Fibroblast of the aortic adventitia (primary cell): ENCODE measurements around the gene BANF2. TPM values are rescaled to one million over a fixed set of nuclear protein-coding genes. Genes with fewer than 3 reads are reported as not detected.

ENCODE experiments used
- DNase-seq: peaks from one replicate; pipeline ENCODE4 v3.0.0-alpha.2; 2010; ENCODE audit warnings: low read depth
- H3K4me3 ChIP-seq: 2 replicates; pipeline ENCODE4 v1.5.1; 2011; ENCODE audit warnings: low read depth, mild to moderate bottlenecking, control low read depth, low read length, moderate library complexity
- total RNA-seq: library from RNA; depleted of rRNA; stranded (reverse); fragments of >200 nt; gene quantifications from 2 replicates; pipeline ENCODE4 v1.2.3, GENCODE V29; 2012; ENCODE audit warnings: low replicate concordance
- TF ChIP-seq, protein P1 (sequence below): IDR thresholded peaks from 2 replicates; pipeline ENCODE4 v1.5.1; 2011; ENCODE audit warnings: mild to moderate bottlenecking, low read length, control low read depth, inconsistent platforms; ENCODE audit not compliant: insufficient read depth

Gene BANF2
- total RNA-seq, 1 donor, result not detected

DNA sequence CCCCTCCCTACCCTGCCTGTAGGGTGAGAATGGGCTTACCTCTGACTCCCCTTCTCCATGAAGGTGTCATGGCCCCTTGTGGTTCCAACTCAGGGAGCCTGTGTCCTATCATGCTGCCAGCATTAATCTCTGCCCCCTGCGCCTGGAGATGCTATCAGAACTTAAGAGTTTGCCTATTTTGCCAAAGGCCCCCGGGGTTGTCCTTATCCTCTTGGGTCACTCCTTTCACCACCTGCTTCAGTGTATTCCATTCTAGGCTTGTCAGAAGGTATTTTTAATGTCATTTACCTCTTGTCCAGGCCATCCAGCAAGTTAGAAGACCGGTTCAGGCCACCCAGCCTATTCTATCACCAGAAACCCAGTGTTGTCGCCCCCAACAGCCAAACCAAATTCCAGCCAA is 28.2 kb upstream of the BANF2 start:
- no peak overlapping the region for H3K4me3 ChIP-seq
- TF ChIP-seq, protein P1, sequence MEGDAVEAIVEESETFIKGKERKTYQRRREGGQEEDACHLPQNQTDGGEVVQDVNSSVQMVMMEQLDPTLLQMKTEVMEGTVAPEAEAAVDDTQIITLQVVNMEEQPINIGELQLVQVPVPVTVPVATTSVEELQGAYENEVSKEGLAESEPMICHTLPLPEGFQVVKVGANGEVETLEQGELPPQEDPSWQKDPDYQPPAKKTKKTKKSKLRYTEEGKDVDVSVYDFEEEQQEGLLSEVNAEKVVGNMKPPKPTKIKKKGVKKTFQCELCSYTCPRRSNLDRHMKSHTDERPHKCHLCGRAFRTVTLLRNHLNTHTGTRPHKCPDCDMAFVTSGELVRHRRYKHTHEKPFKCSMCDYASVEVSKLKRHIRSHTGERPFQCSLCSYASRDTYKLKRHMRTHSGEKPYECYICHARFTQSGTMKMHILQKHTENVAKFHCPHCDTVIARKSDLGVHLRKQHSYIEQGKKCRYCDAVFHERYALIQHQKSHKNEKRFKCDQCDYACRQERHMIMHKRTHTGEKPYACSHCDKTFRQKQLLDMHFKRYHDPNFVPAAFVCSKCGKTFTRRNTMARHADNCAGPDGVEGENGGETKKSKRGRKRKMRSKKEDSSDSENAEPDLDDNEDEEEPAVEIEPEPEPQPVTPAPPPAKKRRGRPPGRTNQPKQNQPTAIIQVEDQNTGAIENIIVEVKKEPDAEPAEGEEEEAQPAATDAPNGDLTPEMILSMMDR, result no peak
- DNase-seq, result no peak

DNA sequence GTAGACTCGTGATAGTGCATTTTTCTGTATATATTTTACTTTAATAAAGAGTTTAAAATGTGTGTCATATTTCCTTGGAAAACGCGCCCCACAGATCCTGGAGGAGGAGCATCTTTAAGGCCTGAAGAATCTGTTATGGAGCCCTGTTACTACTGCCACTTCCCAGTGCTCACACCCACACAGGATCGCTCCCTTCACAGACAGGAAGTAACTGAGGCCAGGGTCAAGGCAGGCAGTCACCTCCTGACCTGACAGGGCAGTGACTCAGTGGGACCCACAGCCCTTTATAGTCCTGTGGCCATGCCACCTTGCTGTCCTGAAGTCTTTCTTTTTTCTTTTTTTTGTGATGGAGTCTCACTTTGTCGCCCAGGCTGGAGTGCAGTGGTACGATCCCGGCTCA is 26.7 kb upstream of the BANF2 start:
- TF ChIP-seq, protein P1, result no peak

DNA sequence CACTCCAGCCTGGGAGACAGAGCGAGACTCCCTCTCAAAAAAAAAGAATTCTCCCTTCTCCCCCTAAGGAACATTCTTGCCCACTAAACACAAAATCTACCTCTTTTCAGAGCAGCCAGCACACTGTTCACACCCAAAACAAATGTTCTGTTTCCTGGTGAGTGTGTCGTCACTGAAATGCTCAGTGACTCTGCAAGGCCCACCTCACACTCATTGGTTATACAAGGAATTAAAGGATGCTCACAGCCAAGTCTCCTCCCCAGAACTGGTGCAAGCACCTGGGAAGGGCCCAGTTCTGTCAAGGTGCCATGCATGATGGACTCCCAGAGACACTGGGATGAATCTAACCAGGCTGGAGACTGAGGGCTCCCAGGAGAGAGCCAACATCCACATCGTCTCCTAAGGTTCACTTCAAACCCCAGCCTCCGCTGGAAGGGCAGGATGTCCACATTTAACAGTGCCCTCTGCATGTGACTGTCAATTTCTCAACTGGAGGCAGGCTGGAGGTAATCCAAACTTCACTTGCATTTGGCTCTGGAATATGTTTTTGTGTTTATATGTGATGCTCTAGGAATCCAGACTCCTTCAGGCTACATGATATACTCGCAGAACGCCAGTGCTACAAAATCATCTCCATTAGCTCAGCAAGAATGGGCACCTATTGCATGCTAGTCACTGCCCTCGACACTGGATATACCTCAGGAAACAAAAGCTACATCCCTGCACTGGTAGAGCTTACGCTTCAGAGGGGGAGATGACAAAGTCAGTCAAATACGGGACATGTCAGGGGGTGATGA is 24.8 kb upstream of the BANF2 start:
- DNase-seq, result peak; percentile 52

More for the DNA sequence above, 26.7 kb upstream of the BANF2 start:
- DNase-seq, result no peak
- H3K4me3 ChIP-seq, result no peak overlapping the region

DNA sequence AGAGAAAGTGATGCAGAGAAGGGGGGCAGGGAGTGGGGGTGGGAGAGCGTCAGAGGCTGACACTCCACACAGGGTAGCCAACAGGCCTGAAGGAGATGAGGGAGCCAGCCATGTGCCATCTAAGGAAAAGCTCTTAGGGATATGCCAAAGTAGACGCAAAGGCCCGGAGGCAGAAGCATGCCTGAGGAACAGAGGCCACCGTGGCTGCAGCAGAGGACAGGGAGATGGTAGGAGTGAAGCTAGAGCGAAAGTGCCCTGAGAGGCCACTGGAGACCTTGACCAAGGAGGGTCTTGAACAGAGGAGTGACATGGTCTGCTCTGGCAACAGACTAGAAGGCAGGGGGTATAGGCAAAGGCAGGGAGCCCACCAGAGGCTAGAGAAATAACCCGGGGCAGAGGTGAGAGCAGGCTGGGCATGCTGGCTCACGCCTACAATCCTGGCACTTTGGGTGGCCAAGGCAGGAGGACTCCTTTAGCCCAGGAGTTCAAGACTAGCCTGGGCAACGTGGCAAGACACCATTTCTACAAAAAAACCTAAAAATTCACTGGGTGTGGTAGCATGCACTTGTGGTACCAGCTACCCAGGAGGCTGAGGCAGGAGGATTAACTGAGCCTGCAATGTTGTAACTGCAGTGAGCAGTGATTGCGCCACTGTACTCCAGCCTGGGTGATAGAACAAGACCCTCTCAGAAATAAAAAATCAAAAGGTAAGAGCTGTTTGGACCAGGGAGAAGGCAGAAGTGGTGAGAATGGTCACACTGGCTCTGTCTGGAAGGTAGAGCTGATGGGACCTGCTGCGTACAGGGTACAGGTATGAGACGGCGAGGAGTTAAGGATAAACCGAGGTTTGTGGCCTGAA is 24.0 kb upstream of the BANF2 start:
- DNase-seq, result no peak
- TF ChIP-seq, protein P1, result no peak
- H3K4me3 ChIP-seq, result no peak overlapping the region

More for the DNA sequence above, 24.8 kb upstream of the BANF2 start:
- no peak overlapping the region for H3K4me3 ChIP-seq
- TF ChIP-seq, protein P1, result no peak

DNA sequence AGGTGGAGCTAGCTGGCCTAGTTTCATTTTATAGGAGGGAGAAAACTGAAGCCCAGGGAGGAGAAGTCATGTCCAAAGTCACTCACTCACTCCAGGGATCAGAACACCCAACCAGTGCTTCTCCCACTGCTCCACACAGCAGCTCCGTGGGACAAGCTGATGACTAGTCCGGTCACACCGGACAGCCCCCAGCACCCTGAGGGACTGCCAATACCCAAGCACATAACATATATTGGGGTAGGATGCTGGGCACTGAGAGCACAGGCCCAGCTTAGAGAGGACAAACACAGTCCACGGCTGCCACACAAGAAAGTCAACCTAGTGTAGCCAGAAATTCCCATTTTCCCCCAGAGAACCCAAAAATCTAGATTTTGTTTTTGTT is 23.4 kb upstream of the BANF2 start:
- DNase-seq, result no peak
- H3K4me3 ChIP-seq, result no peak overlapping the region
- TF ChIP-seq, protein P1, result no peak

DNA sequence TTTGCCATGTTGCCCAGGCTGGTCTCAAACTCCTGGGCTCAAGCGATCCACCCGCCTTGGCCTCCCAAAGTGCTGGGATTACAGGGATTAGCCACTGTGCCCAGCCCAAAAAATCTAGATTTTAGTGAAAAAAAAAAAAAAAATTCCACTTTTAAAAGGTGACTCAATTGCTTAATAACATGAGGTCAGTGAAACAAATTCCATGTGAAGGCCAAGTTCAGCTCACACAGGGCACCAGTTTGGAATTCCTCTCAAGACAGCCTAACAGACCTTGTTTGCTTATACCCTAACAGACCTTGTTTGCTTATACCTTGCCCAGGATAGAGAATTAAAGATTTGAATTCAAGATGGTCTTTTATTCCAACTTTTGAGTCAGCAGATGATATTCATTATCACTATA is 22.8 kb upstream of the BANF2 start:
- DNase-seq, result peak; percentile 65
- TF ChIP-seq, protein P1, result no peak
- no peak overlapping the region for H3K4me3 ChIP-seq
